Muscle of arm (tissue), 12 donors: Measurements from ENCODE around the gene SGMS1. TPM values are rescaled to one million over a fixed set of nuclear protein-coding genes. Genes with fewer than 3 reads are reported as not detected.

Source experiments
- DNase-seq: peaks from one replicate; pipeline ENCODE4 v3.0.0-alpha.2; 2013
- polyA plus RNA-seq, 12 donors: library from polyadenylated mRNA; unstranded; fragments of 120-200 nt; gene quantifications; one replicate each; pipeline ENCODE4 v1.2.1, GENCODE V29; 2013; ENCODE audit not compliant: insufficient read length in 12 of 12

SGMS1 gene
- polyA plus RNA-seq, 12 donors = 17.4 to 34.6 (median 22.1) TPM; not detected in 1

DNA sequence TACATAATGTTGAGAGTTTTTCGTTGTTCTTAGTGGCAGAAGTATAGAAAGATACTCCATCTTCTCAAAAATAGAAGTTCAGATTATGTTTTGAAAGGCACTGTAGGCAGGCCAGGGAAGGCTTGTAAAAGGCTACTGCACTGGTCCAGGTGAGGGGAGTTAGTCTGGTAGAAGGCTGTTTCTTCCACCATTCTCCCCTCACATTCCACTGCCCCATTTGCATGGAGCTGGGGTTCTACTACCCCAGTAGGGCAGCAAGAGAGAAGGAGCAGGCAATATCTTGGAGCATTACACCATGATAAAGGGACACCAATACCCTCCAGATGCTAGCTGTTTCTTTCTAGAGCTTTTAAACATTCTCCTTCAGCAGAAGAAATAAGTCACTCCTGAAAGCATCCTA lies 16.5 kb upstream of the SGMS1 start:
- no peak for DNase-seq

DNA sequence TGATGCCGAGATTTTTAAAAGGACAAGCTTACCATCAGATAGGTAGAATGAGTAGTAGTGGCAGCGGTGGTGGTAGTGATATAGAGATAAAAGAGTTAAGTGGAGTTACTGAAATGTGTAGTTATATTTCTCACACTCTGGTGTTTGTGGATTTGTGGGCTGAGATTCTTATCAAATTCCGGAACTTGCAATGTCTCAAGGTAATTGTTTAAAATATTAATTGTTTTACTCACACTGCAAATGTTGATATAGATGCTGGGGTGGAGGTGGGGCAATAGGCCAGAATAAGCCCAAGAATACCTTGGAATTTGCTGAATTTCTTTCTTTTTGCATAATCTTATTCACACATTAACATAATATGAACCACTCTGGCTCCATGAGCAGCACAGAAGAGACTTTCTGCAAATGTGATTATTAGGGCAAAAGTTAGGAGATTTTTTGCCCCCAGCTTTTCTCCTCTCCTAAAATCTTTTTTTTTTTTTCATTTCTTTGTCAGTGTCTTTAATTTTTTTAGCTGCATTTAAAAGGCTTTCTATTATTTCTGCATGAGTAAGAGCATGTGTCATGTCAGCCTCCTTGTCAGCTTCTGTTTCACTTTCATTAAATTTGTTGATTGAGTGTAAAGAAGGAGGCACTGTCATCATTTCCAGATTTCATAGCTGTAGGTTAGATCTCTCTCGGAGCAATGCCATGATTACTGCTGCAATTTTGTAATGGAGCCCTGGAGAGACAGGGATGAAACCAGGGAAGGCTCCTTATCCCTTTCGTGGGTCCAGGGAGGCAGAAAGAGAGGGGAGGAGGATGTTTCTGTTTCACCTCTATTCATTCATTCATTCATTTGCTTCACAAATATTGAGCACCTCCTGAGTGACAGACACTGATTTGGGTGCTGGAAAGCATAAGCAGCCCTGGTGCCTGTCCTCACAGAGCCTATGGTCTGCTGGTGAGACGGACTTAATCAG lies 13.1 kb upstream of the SGMS1 start:
- no peak for DNase-seq

DNA sequence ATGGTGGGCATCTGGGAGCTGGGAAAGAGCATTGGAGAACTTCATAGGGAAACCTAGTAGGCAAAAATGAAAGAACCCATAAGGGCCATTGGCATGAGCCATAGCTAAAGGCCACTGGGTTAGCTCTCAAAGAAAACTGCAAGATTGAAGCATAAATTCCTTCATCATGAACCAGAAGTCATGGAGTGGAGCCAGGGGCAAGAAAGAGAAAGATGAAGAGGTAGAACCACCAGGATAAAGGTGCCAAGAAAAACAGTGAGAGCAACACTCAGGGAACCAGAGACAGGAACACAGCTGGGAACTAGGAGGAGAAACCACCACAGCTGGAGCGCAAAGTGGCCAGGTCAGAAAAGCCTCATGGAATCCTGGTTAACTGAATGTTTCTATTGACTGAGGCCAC lies 11.5 kb upstream of the SGMS1 start:
- DNase-seq = no peak

DNA sequence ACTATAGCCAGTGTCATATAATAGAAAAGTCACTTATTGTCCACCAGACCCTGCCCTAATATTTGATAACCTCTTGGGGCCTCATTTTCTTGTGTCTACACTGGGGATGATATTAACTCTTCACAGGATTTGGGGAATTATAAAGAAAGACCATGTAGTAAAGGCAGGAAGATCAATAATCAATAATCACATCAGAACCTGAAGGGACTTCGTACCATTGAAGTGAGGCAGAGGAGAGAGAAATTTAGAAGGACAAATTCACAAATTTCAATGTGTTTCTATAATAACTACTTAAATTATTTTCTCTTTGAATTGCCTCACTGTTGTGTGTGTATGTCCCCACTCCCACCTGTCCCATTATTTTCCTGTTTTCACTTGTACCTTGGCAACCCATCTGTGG lies 10.7 kb upstream of the SGMS1 start:
- DNase-seq = no peak

DNA sequence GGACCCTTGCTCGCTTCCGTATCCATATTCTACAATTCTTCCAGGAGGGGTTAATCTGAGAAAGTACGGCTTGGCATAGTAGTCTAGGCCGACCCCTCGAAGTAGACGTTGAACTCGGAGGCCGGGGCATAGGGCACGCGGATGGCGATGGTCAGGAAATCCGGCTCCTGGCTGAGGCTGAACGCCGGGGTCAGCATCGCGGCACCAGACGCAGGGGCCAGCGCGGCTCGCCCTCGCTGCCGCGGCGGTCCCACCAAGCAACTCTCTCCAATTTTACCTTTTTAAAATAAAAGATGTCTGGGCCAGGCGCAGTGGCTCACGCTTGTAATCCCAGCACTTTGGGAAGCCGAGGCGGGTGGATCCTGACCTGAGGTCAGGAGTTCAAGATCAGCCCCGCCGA lies 7.3 kb upstream of the SGMS1 start:
- DNase-seq = no peak

DNA sequence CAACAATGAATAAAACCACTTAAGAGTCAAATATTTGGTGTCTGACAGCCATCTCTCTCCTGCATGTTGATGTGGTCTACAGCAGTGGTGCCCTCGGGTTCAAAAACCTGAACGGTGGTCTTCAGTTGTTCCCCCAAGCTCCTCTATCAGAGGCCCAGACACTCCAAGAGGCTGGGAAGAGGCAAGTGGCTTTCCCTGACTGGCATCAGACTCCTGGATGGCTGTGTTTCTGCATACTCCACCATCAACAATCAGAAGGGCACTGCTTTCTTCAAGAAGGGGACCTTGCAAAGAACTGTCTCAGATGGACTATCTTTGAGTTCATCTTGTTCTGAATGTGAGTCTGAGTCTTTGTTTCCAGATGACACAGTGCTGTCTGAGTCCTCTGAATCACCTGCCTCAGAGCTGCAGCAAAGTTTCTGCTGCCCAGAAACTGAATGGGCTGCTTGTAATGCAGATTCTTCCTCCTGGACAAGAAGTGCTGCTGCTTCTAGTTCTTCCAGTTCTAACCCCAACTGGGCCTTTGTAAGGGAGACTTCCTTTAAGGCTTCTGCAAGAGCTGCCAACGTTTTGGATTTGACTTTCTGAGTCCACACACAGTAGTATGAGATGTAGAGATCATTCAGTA lies 5.9 kb upstream of the SGMS1 start:
- DNase-seq = no peak

DNA sequence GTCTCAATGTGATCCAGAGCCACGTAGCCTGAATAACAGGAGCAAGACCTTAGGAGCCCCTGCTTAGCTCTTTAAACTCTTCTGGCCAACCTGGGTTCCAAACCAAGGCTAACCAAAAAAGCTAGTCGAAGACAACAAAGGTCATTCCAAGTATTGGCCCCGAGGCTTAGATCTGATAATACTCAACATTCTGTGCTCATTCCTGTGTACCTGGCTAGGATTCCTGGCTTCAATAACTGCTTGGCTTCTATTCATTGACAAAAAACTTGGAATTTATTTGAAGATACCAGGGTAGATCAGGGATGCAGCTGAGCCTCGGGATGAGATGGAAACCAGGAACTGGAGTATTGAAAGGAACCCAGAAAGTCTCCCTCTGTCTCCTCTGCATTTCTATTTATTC lies 4.1 kb upstream of the SGMS1 start:
- no peak for DNase-seq

DNA sequence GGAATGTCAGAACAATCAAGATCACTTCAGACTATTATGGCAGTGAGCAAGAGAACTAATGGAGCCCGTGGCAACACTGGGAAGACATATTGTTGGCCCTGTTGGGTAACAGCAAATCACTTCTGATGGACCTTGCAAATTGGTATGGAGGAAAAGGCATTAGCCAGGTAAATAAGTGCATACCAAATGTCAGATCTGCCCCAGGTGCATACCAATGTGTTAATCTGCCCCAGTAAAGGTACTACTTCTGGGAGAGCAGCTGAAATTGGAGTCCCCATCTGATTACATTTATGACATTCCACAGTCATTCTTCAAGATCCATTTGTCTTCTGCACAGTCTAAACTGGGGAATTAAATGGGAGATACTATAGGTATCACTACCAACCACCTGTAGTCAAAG lies 3.7 kb upstream of the SGMS1 start:
- no peak for DNase-seq

DNA sequence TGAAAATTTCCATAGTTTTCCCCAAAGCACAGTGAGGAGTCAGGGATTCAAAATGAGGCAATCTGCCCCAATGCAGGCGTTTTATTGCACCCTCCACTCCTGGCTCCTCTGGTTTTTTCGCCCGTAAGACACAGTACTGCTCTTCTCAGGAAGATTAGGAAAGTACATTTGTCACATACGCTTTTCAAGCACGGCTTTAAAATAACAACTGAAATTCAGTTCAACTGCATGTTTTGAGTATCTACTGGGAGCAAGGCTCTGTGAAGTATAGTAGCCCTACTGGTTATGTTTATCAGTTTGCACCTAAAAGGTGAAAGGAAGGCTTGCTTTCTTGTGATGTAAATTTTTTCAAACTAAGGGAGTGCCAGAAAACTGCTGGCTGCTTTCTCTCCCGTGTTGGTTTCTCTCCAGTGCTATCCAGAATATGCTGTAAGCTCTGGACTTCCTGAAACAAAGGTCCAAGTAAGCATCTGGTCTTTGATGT lies 1.9 kb upstream of the SGMS1 start:
- DNase-seq = peak; percentile 48

DNA sequence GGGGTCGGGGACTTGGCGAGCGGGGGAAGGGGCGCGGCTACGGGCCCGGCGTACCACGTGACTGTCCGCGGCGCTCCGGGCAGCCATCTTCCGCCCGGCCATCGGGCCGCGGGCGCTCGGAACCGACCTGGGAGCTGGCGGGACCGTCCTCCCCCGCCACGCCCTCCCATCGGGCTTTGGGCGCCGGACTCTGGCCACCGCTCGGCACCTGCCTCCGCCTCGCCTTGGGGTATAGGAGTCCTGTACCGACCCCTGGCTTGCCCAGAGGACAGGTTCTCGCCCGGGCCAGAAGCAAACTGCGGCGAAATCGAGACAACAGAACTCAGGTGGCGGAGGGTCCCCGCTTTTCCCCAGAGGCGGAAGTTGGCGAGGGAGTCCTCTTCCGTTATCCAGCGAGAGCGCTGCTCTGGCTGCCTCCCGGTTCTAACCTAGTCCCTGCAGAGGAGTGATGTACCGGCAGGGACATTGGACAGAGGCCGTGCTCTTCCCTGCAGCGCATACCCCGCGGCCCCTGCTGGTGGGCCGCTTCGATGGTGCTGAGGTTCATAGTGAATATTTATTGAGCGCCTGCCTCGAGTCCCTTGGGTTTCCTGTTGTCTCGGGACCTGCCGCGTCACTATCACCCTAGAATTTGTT lies 1.2 kb upstream of the SGMS1 start:
- peak; percentile 79 for DNase-seq

DNA sequence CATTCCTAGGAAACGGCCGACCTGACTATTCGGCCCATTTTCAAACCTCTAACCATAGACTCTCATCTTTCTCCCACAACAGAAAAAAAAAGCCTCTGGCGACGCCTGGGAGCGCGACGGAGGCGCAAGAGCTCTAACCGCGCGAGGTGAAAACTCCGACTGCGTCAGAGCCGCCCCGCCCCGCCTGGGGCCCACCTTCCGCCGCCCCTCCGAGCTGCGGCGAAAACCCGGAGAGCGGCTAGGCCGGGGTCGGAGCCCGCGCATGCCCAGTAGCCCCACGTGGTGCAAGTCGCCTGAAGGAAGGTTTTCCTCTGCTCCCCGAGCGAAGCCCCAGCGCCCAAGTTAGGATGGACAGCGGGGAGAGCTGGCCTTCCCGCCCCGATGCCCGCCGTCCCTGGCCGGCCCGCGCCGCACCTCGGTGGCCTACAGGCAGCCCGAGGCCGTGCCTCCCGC lies 683 bp upstream of the SGMS1 start:
- peak; percentile 97 for DNase-seq

DNA sequence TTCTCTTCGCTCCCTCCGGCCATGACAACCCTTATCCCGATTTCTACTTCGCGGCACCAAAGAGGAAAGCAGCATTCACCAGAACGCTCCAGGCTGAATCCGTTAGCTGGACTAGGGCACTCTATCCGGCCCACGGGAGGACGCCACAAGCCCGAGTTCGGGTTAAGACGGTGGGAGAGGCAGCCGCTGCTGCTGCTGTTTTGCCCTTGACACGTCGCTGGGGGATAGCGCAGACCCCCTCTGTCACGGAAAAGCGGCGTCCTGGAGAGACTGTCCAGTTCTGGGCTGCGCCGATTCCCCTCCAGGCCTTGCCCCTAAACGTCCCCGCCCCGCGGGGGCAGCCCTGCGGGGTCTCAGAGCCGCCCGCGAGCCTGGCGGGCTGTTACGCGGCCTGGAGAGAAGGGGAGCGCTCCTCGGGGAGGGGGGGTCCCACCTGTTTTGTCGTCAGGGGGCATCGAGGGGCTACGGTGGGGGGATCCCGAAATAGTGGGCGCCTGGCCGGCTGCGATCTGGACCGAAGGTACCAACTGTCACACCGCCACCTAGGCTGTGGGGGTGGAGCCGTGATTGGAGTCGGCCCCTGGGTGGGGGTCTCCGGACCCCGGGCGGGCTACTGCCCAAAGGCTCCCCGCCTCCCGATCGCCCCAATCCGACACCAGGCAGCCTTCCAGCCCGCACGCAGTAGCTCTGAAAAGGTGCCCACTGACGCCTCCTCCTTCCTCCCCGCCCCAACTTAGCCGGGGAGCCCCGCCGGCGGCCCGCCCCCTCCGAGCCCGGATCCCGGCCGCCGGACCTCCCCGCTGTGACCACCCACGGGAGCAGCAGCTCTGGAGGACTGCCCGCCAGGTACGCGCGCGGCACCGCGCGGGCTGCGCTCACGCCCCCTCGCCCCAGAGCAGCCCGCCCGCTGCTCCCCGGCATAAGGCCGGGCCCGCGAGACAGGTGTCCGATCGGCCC lies 772 bp downstream of the SGMS1 start:
- DNase-seq = peak; percentile 54

DNA sequence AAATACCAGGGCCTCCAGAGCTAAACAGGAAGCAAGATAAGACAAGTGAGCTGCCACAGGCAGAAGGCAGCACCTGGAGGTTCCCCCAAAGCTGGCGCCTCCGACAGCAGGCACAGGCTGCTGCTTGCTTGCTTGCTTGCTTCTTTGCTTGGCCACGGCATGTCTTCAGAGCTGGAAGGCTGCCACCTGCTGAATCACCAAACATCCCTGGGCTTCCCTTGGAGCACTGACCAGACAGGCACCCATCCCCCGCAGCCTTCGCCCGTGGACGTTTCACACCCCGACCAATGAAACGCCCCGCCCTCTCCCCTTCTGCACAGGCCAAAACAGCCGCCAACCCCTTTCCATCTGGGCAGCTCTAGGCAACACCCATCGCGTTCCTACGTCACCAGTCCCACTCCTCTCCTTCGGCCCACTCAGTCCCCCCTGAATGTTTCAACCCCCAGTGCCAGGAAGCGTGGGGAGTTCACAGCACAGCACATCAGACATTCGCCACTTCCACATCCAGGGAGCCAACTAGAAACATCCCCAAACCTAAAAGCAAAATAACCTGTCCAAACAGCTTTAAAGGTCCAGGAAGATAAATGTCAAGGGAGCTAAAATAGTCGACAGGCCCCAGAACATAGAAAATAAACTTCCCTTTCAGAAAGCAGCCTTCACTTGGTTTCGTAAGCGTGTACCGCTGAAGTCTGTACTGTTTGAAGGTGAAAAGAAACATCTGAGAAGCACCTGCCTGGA lies 1.6 kb downstream of the SGMS1 start:
- DNase-seq = peak; percentile 89

DNA sequence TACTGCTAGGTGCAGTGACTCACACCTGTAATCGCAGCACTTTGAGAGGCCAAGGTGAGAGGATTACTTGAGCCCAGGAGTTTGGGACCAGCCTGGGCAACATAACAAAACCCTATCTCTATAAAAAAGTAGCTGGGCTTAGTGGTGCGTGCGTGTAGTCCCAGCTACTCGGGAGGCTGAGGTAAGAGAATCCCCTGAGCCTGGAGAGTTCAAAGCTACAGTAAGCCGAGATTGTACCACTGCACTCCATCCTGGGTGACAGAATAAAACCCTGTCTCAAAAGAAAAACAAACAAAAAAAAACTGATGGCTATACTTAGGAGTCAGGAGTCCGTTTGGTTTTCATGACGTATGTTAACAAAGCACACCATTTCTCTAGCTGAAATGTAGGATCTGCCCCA lies 2.9 kb downstream of the SGMS1 start:
- DNase-seq = no peak

DNA sequence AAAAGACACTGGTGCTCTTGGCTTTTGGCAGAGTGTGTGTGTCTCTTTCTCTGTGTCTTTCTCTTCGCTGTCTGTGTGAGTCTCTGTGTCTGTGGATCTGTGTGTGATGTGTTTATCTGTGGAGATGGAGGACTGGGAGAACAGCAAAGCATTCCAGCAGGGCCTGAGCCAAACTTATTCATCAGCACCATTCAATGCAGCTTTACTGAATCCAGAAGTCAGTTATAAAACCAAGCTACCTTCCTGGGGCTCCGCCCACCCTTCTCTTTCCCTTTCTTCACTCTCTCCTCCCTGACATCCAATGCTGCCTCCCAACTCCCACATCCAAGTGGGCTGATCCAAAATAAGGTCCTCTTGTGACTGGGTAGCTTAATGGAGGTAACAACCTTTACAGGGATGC lies 3.9 kb downstream of the SGMS1 start:
- no peak for DNase-seq

DNA sequence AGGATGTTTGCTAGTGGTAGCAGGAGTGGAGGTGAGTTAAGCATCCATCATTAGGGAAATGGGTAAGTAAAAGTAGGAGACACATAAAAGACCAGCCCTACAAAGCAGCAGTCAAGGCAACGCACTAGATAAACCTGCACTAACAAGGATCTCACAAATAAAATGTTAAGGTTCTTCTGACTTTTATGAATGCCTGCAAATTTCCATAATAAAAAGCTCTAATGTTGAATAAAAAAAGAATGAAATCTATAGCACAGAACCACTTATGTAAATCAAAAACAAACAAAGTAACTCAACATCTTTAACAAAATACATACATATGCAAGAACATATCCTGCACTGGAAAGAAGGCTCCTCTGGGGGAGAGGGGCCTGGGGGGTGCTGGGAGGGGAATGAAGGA lies 4.6 kb downstream of the SGMS1 start:
- DNase-seq = no peak

DNA sequence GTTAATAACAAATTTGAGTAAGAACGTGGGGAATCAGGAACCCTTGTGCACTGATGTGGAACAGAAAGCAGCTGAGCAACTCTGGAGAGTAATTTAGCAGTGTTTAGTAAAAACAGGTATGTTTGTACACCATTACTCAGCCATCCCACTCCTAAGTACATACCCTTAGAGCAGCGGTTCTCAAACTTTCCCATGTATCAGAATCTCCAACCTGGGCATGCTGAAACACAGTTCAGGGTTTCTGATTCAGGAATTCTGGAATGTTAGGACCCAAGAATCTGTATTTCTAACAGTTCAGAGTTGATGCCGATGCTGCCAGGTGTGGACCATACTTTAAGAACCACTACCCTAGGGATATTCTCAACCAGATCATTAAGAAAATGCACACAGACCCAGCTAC lies 5.1 kb downstream of the SGMS1 start:
- DNase-seq = no peak

DNA sequence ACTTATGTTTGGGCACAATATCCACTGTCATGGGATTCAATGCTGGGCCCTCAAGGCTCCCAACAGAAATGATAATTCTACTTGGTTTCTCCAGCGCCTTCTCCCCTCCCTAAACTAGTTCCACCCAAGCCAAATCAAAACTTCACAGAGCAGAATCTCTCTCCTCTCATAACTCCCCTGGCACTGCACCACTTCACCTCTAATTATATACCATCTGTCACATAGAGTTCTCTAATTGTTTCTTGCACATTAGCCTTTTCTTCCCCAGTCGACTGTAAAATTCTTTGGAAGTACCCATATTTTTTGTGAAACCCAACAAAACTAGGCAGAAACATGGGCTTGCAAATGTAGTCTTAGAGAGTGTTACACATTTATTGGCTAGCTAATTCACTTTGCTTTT lies 8.1 kb downstream of the SGMS1 start:
- no peak for DNase-seq

DNA sequence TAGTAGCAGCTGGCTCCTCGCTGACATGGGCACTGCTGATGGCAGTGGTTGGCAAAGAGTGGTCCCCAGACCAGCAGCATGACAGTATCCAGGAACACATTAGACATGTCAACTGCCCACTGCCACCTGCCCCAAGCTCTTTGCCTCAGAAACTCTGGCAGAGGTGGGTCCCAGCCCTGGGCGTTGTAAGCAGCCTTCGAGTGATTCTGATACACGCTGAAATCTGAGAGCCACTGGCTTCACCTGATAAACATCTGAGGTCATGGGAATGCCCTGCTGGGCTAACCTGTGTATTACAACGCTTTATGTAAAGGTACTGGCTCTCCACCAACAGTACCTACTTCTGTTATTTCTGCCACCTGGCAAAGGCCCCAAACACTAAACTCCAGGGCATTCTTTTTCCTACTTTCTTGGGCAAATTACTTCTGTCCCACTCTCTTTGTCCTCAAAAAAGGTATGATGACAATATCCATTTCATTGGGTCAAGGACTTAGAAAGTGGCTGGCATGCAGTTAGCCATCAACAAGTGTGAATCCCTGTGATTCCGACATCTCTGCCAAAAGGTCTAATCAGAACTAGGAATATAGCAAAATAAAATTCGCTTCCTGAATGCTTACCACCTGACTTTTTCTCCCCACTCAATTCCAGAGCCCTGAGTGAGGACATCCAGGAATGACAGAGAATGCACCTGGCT lies 9.2 kb downstream of the SGMS1 start:
- no peak for DNase-seq
